Osteoblast (primary cell): ENCODE data around the gene NPPA. TPM values are rescaled to one million over a fixed set of nuclear protein-coding genes. Genes with fewer than 3 reads are reported as not detected.

Source experiments
- DNase-seq: peaks from one replicate; pipeline ENCODE4 v3.0.0; 2011; ENCODE audit warnings: low spot score, mixed read lengths; ENCODE audit not compliant: insufficient read length; ENCODE audit errors: missing footprints
- H2AFZ ChIP-seq: 2 replicates; pipeline ENCODE4 v1.6.0; 2011; ENCODE audit warnings: mild to moderate bottlenecking, low read length
- H3K27ac ChIP-seq: 2 replicates; pipeline ENCODE4 v1.5.1; 2011; ENCODE audit warnings: mild to moderate bottlenecking, low read depth, low read length, moderate library complexity
- H3K27me3 ChIP-seq: 2 replicates; pipeline ENCODE4 v1.6.0; 2012; ENCODE audit warnings: mild to moderate bottlenecking, control low read depth, inconsistent platforms, low read length, moderate library complexity; ENCODE audit not compliant: insufficient read depth
- H3K36me3 ChIP-seq: 2 replicates; pipeline ENCODE4 v1.5.1; 2011; ENCODE audit warnings: mild to moderate bottlenecking, low read length, control low read depth, moderate library complexity; ENCODE audit not compliant: insufficient read depth
- H3K4me1 ChIP-seq: 2 replicates; pipeline ENCODE4 v1.5.1; 2011; ENCODE audit warnings: mild to moderate bottlenecking, low read length, control low read depth, moderate library complexity; ENCODE audit not compliant: insufficient read depth
- H3K4me2 ChIP-seq: 2 replicates; pipeline ENCODE4 v1.6.0; 2011; ENCODE audit warnings: mild to moderate bottlenecking, low read length; ENCODE audit not compliant: insufficient read depth
- H3K4me3 ChIP-seq: fragments of 200-600 bp; sonication (generic); 3 replicates; pipeline ENCODE4 v1.5.1; 2012; ENCODE audit warnings: mild to moderate bottlenecking, low read length, inconsistent platforms; ENCODE audit not compliant: insufficient read depth
- H3K79me2 ChIP-seq: 2 replicates; pipeline ENCODE4 v1.6.0; 2012; ENCODE audit warnings: mild to moderate bottlenecking, low read length, control low read depth, inconsistent platforms; ENCODE audit not compliant: insufficient read depth
- H3K9me3 ChIP-seq: 2 replicates; pipeline ENCODE4 v1.5.1; 2011; ENCODE audit warnings: low read depth, low read length, control low read depth
- H4K20me1 ChIP-seq: 2 replicates; pipeline ENCODE4 v1.6.0; 2012; ENCODE audit warnings: mild to moderate bottlenecking, low read length, control low read depth; ENCODE audit not compliant: insufficient read depth
- total RNA-seq: library from RNA; depleted of rRNA; stranded (reverse); fragments of >200 nt; gene quantifications from 2 replicates; pipeline ENCODE4 v1.2.3, GENCODE V29; 2012
- TF ChIP-seq, protein P1 (sequence below): IDR thresholded peaks from 2 replicates; pipeline ENCODE4 v1.5.1; 2011; ENCODE audit warnings: mild to moderate bottlenecking, low read depth, low read length, moderate library complexity; ENCODE audit errors: extremely low read depth

NPPA gene
- total RNA-seq, 1 donor, result not detected

DNA sequence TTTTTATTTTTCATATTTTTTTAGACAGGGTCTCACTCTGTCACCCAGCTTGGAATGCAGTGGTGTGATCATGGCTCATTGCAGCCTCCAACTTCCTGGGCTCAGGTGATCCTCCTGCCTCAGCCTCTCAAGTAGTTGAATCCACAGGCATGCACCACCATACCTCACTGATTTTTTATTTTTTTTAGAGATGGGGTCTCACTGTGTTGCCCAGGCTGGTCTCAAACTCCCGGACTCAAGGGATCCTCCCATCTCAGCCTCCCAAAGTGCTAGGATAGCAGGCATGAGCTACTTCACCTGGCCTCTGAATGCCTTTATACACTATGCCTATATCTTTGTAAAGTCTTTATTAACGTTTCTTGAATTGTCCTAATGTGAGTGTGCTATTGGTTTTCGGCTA lies 21.5 kb upstream of the NPPA start:
- H3K36me3 ChIP-seq, result no peaks in the 10 kb centered on the region
- H2AFZ ChIP-seq, result no peak overlapping the region
- TF ChIP-seq, protein P1, sequence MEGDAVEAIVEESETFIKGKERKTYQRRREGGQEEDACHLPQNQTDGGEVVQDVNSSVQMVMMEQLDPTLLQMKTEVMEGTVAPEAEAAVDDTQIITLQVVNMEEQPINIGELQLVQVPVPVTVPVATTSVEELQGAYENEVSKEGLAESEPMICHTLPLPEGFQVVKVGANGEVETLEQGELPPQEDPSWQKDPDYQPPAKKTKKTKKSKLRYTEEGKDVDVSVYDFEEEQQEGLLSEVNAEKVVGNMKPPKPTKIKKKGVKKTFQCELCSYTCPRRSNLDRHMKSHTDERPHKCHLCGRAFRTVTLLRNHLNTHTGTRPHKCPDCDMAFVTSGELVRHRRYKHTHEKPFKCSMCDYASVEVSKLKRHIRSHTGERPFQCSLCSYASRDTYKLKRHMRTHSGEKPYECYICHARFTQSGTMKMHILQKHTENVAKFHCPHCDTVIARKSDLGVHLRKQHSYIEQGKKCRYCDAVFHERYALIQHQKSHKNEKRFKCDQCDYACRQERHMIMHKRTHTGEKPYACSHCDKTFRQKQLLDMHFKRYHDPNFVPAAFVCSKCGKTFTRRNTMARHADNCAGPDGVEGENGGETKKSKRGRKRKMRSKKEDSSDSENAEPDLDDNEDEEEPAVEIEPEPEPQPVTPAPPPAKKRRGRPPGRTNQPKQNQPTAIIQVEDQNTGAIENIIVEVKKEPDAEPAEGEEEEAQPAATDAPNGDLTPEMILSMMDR, result no peak
- H3K27me3 ChIP-seq, result peaks cover 2% of the 10 kb centered on the region
- H3K4me1 ChIP-seq, result no peaks in the 10 kb centered on the region
- no peaks in the 10 kb centered on the region for H4K20me1 ChIP-seq
- no peaks in the 10 kb centered on the region for H3K9me3 ChIP-seq
- no peak for DNase-seq
- no peak overlapping the region for H3K27ac ChIP-seq
- no peak overlapping the region for H3K4me3 ChIP-seq
- H3K4me2 ChIP-seq, result no peak overlapping the region
- no peaks in the 10 kb centered on the region for H3K79me2 ChIP-seq

DNA sequence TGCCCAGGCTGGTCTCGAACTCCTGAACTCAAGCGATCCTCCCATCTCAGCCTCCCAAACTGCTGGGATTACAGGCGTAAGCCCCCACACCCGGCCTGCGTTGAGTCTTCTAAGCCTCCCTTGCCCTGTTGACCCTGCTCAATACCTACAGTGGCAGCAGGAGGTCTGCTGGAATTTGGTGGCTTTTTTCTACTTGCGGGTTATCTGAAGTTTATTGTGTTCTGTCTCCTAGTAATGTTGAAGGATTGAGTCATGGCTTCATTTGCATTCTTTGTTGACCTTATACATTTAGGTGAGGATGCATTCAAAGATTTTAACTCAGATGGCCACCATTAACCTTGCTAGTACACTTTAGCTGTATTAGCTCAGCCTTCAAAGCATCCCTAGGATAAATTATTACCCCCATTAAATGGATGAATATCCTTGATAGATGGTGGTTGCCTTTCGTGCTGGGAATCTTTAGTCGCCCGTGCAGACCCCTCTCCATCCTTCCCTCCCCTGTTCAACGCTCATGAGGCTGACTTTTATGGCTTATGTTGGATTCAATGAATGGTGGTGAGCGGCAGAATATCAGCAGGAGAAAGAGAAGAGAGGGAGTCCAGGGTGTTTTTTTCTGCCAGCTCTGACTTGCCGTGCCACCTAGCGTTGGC lies 20.9 kb upstream of the NPPA start:
- no peaks in the 10 kb centered on the region for H3K36me3 ChIP-seq
- TF ChIP-seq, protein P1, result no peak
- no peaks in the 10 kb centered on the region for H3K79me2 ChIP-seq
- H2AFZ ChIP-seq, result no peak overlapping the region
- no peak overlapping the region for H3K4me3 ChIP-seq
- H3K27ac ChIP-seq, result no peak overlapping the region
- no peaks in the 10 kb centered on the region for H3K4me1 ChIP-seq
- no peaks in the 10 kb centered on the region for H3K9me3 ChIP-seq
- H3K4me2 ChIP-seq, result no peak overlapping the region
- peaks cover 2% of the 10 kb centered on the region for H3K27me3 ChIP-seq
- H4K20me1 ChIP-seq, result no peaks in the 10 kb centered on the region
- peak; percentile 32 for DNase-seq

DNA sequence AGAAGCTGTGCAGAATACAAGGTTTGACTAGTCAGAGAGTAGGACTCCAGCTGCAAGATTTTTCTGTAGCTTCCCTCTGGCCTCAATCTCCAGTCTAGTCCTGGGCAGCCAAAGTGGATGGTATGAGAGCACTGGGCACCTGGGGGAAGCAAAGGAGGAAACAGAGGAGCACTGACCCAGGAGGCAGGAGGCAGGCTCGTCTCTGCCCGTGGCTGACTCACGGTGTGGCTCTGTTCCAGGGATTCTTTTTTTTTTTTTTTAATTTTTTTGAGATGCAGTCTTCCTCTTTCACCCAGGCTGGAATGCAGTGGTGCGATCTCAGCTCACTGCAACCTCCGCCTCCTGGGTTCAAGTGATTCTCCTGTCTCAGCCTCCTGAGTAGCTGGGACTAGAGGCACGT lies 15.3 kb upstream of the NPPA start:
- H3K27ac ChIP-seq, result no peak overlapping the region
- H3K79me2 ChIP-seq, result no peaks in the 10 kb centered on the region
- H2AFZ ChIP-seq, result no peak overlapping the region
- H3K4me1 ChIP-seq, result no peaks in the 10 kb centered on the region
- peaks cover 25% of the 10 kb centered on the region for H3K27me3 ChIP-seq
- H3K9me3 ChIP-seq, result no peaks in the 10 kb centered on the region
- H3K4me3 ChIP-seq, result no peak overlapping the region
- TF ChIP-seq, protein P1, result no peak
- no peaks in the 10 kb centered on the region for H3K36me3 ChIP-seq
- H3K4me2 ChIP-seq, result no peak overlapping the region
- H4K20me1 ChIP-seq, result peaks cover 2% of the 10 kb centered on the region
- DNase-seq, result peak; percentile 68

DNA sequence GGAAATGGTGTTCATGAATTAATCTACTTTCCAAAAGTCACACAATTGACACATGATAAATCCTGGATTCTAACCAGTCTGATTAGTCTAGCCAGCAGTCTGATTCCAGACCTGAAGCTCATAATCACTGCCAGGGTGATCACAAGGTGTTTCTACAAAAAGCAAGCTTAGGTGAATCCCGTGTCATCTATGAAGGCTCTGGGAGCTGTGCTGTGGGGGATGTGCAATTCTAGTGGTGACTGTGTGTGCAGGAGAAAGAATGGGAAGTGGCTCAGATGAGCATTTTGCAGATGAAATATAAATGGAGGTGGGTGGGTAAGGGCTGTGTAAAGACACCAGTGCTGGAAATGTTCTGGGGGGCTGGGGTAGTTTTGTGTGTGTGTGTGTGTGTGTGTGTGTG lies 13.0 kb upstream of the NPPA start:
- no peak overlapping the region for H3K4me2 ChIP-seq
- TF ChIP-seq, protein P1, result no peak
- peaks cover 37% of the 10 kb centered on the region for H3K27me3 ChIP-seq
- peaks cover 2% of the 10 kb centered on the region for H4K20me1 ChIP-seq
- DNase-seq, result peak; percentile 29
- H3K9me3 ChIP-seq, result no peaks in the 10 kb centered on the region
- no peaks in the 10 kb centered on the region for H3K4me1 ChIP-seq
- H3K27ac ChIP-seq, result no peak overlapping the region
- H3K36me3 ChIP-seq, result no peaks in the 10 kb centered on the region
- no peak overlapping the region for H2AFZ ChIP-seq
- no peak overlapping the region for H3K4me3 ChIP-seq
- no peaks in the 10 kb centered on the region for H3K79me2 ChIP-seq
